Small intestine (tissue), 7 donors: Measurements from ENCODE around the gene NDUFS3. TPM values are rescaled to one million over a fixed set of nuclear protein-coding genes. Genes with fewer than 3 reads are reported as not detected.

Experiments
- DNase-seq, 2 donors: peaks; one replicate each; pipeline versions ENCODE4 v3.0.0 to v3.0.0-alpha.2; 2013
- FAIRE-seq: peaks from 2 replicates; lab custom pipeline; 2012; peaks lifted over from hg19 to GRCh38; lab: Jason Lieb, UNC
- H3K27ac ChIP-seq, 3 donors: one replicate each; pipeline ENCODE4 v1.5.1; 2013; ENCODE audit warnings: low read length in 2 of 3, mild to moderate bottlenecking in 2 of 3, control low read depth in 1 of 3, inconsistent platforms in 1 of 3, low read depth in 1 of 3, moderate library complexity in 1 of 3
- H3K27me3 ChIP-seq, 3 donors: one replicate each; pipeline ENCODE4 v1.6.1; 2013; ENCODE audit warnings: low read length in 3 of 3, inconsistent platforms in 1 of 3; ENCODE audit not compliant: control insufficient read depth in 3 of 3, insufficient read depth in 3 of 3
- H3K36me3 ChIP-seq, 3 donors: one replicate each; pipeline ENCODE4 v1.6.1; 2013; ENCODE audit warnings: low read length in 3 of 3, inconsistent platforms in 1 of 3, low read depth in 1 of 3, mild to moderate bottlenecking in 1 of 3, moderate library complexity in 1 of 3; ENCODE audit not compliant: control insufficient read depth in 3 of 3, insufficient read depth in 2 of 3
- H3K4me1 ChIP-seq, 3 donors: one replicate each; pipeline ENCODE4 v1.6.1; 2013; ENCODE audit warnings: low read length in 2 of 3, inconsistent platforms in 1 of 3, low read depth in 1 of 3, mild to moderate bottlenecking in 1 of 3, moderate library complexity in 1 of 3; ENCODE audit not compliant: control insufficient read depth in 3 of 3, insufficient read depth in 2 of 3
- H3K4me3 ChIP-seq, 3 donors: one replicate each; pipeline ENCODE4 v1.5.1; 2013; ENCODE audit warnings: low read length in 3 of 3, control low read depth in 1 of 3, inconsistent platforms in 1 of 3, low read depth in 1 of 3, mild to moderate bottlenecking in 1 of 3, moderate library complexity in 1 of 3
- H3K9me3 ChIP-seq, 2 donors: one replicate each; pipeline ENCODE4 v1.6.1; 2013; ENCODE audit warnings: low read depth in 1 of 2, low read length in 1 of 2; ENCODE audit not compliant: control insufficient read depth in 2 of 2, insufficient read depth in 1 of 2
- WGBS, 3 donors: extraction: QIAGEN DNeasy Blood & Tissue Kit; methylation state at CpG; one replicate each; pipeline ENCODE4 v1.1.7; 2013; 5-methylcytosine and 5-hydroxymethylcytosine counted together
- polyA plus RNA-seq, 4 donors: library from polyadenylated mRNA; stranded (reverse) in 3 of 4; unstranded in 1 of 4; fragments of 200-250 nt in 3 of 4; fragments of 120-200 nt in 1 of 4; gene quantifications; one replicate each; pipeline versions ENCODE4 v1.2.1 to v1.2.3, GENCODE V29; 2013
- donor health status: healthy with polysubstance abuse.
- donor health status: control.
- donor health status: control.
- donor health status: Bipolar disorder and iron deficiency.
- donor health status: healthy.

Gene NDUFS3
- polyA plus RNA-seq, 4 donors = 95.2 to 438 (median 263) TPM

GRCh38 chr11:47609675-47610074 is 30.8 kb downstream of the NDUFS3 start:
- Histone ChIP-seq H3K4me3 (no peak overlapping the region), H3K36me3 (peaks cover 2 to 19% (median 6%) of the 10 kb centered on the region in 3 donors), H3K27me3 (no peaks in the 10 kb centered on the region), H3K4me1 (no peaks in the 10 kb centered on the region), H3K9me3 (no peaks in the 10 kb centered on the region), H3K27ac (no peak overlapping the region)
- no peak for DNase-seq
- WGBS, 3 donors = 78 to 90% (median 80%) methylated on average over 3 of the region's 3 CpGs
- no peak for FAIRE-seq

GRCh38 chr11:47611348-47611794 is 32.5 kb downstream of the NDUFS3 start:
- H3K27ac ChIP-seq = no peak overlapping the region
- 69 to 83% (median 75%) methylated on average over 6 of the region's 6 CpGs for WGBS, 3 donors

DNA sequence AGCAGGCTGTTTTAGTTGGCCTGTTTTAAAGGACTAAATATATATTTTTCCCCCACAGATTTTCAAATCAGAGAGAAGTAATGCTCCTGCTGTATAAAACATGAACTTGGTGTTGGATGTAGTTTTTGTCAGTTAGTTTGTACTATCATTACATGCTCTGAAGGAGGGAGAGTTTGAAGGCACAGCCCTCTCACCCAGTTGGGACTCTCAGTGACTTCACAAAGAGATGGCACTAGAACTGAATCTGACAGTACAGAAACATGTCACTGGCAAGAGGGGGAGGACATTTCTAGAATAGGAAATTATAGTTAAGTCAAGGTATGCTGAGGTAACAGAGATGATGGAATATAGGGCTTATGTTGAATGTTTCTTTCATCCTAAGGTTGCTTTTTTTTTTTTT is 36.4 kb downstream of the NDUFS3 start:
- Histone ChIP-seq H3K27ac (no peak overlapping the region), H3K36me3 (peaks cover 4 to 33% (median 11%) of the 10 kb centered on the region in 3 donors), H3K4me1 (no peaks in the 10 kb centered on the region), H3K9me3 (no peaks in the 10 kb centered on the region), H3K4me3 (no peak overlapping the region), H3K27me3 (no peaks in the 10 kb centered on the region)
- FAIRE-seq = no peak
- DNase-seq = no peak

More at GRCh38 chr11:47611348-47611794, 32.5 kb downstream of the NDUFS3 start:
- Histone ChIP-seq H3K4me1 (no peaks in the 10 kb centered on the region), H3K4me3 (no peak overlapping the region), H3K27me3 (no peaks in the 10 kb centered on the region), H3K9me3 (no peaks in the 10 kb centered on the region), H3K36me3 (peaks cover 2 to 28% (median 6%) of the 10 kb centered on the region in 3 donors)
- DNase-seq = no peak
- no peak for FAIRE-seq

- FAIRE-seq (no peak), DNase-seq (peak; percentile 27 to 61)
- Histone ChIP-seq H3K27ac (no peak overlapping the region), H3K9me3 (no peaks in the 10 kb centered on the region), H3K27me3 (no peaks in the 10 kb centered on the region), H3K4me3 (no peak overlapping the region), H3K4me1 (no peaks in the 10 kb centered on the region), H3K36me3 (peaks cover 11 to 34% (median 15%) of the 10 kb centered on the region in 3 donors)
- WGBS, 3 donors = 89 to 91% (median 90%) methylated on average over 10 of the region's 10 CpGs
Observed at GRCh38 chr11:47616726-47617416, 38.0 kb downstream of the NDUFS3 start.

- Histone ChIP-seq H3K36me3 (peaks cover 12 to 36% (median 16%) of the 10 kb centered on the region in 3 donors), H3K27ac (no peak overlapping the region), H3K4me1 (no peaks in the 10 kb centered on the region), H3K27me3 (no peaks in the 10 kb centered on the region), H3K4me3 (no peak overlapping the region), H3K9me3 (no peaks in the 10 kb centered on the region)
- DNase-seq (no peak), FAIRE-seq (no peak)
- 47 to 75% (median 56%) methylated on average over 3 of the region's 3 CpGs for WGBS, 3 donors
Observed at GRCh38 chr11:47617417-47617809, 38.5 kb downstream of the NDUFS3 start.

DNA sequence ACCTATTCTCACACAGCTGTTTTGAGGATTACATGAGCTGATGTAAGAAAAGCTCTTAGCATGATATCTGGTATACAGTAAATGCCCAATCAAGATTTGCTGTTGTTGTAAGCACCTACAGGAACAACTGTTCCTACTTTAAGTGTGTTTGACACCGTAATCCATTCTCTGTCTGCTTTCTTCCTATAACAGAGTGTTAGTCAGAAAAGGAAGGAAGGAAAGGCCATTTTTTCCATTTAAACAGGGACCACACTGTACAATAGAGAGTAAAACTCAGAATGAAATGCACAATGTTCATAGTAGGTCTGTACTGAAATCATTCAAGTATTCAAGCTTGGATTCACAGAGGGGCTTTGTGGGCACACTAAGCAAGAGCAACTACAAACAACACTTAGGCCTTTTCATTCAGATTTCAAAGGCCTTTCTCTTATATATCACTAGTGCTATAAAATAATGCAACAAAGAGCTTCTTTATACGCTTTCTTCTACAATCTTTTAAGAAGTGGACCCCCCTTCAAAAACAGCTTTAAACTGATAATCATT is 42.0 kb downstream of the NDUFS3 start:
- no peaks in the 10 kb centered on the region for H3K27me3 ChIP-seq
- H3K4me3 ChIP-seq = no peak overlapping the region
- no peaks in the 10 kb centered on the region for H3K9me3 ChIP-seq
- no peak overlapping the region for H3K27ac ChIP-seq
- WGBS, 3 donors = 89 to 96% (median 93%) methylated on average over 2 of the region's 2 CpGs
- H3K36me3 ChIP-seq = peaks cover 15 to 52% (median 26%) of the 10 kb centered on the region in 3 donors
- H3K4me1 ChIP-seq = no peaks in the 10 kb centered on the region
- DNase-seq (no peak), FAIRE-seq (no peak)

GRCh38 chr11:47626234-47626633 is 47.4 kb downstream of the NDUFS3 start:
- Histone ChIP-seq H3K4me3 (no peak overlapping the region), H3K36me3 (peaks cover 16 to 64% (median 27%) of the 10 kb centered on the region in 3 donors), H3K27ac (no peak overlapping the region), H3K4me1 (no peaks in the 10 kb centered on the region), H3K9me3 (no peaks in the 10 kb centered on the region), H3K27me3 (no peaks in the 10 kb centered on the region)
- DNase-seq (no peak), FAIRE-seq (no peak)
- WGBS, 3 donors = 97 to 98% (median 98%) methylated on average over 8 of the region's 8 CpGs

GRCh38 chr11:47628026-47628425 is 49.2 kb downstream of the NDUFS3 start:
- FAIRE-seq (no peak), DNase-seq (peak in 1 of 2 donors; percentile 46)
- H3K36me3 ChIP-seq = peaks cover 14 to 62% (median 28%) of the 10 kb centered on the region in 3 donors
- no peak overlapping the region for H3K27ac ChIP-seq
- H3K27me3 ChIP-seq = no peaks in the 10 kb centered on the region
- H3K4me3 ChIP-seq = no peak overlapping the region
- no peaks in the 10 kb centered on the region for H3K9me3 ChIP-seq
- WGBS, 3 donors = 68 to 80% (median 77%) methylated on average over 4 of the region's 4 CpGs
- H3K4me1 ChIP-seq = no peaks in the 10 kb centered on the region
